A549 (cell line): ENCODE data around the gene GAN.

Source experiments
- CEBPB ChIP-seq, 2 experiments: fragments of >200 bp in 1 of 2; sonication (Bioruptor Twin) in 1 of 2; formaldehyde crosslinking in 1 of 2; IDR thresholded peaks; 2 replicates each; pipeline ENCODE4 v1.6.1; 2012 to 2016
- EP300 ChIP-seq, 2 experiments: fragments of >200 bp; sonication (Bioruptor Twin); formaldehyde crosslinking; IDR thresholded peaks; 2 replicates in 1 of 2; 3 replicates in 1 of 2; pipeline ENCODE4 v1.6.1; 2016 to 2017
- POLR2A ChIP-seq: IDR thresholded peaks from 2 replicates; pipeline ENCODE4 v1.6.1; 2012; ENCODE audit warnings: mild to moderate bottlenecking, low read length
- RFX5 ChIP-seq: fragments of 450-650 bp; IDR thresholded peaks from 2 replicates; pipeline ENCODE4 v1.7.1; 2014; ENCODE audit warnings: antibody characterized with exemption, mild to moderate bottlenecking, moderate library complexity
- TP53 ChIP-seq: fragments of 250-450 bp; sonication (Bioruptor Pico); IDR thresholded peaks from 2 replicates; pipeline ENCODE4 v1.5.0; 2021; ENCODE audit warnings: mild to moderate bottlenecking, moderate library complexity
- TF ChIP-seq, protein P1 (sequence below): fragments of >200 bp; sonication (Bioruptor Twin); formaldehyde crosslinking; IDR thresholded peaks from 3 replicates; pipeline ENCODE4 v1.5.1; 2016
- TF ChIP-seq, protein P2 (sequence below): IDR thresholded peaks from 2 replicates; pipeline ENCODE4 v1.6.1; 2012
- TF ChIP-seq, protein P3 (sequence below): IDR thresholded peaks from 2 replicates; pipeline ENCODE4 v1.6.1; 2012

DNA sequence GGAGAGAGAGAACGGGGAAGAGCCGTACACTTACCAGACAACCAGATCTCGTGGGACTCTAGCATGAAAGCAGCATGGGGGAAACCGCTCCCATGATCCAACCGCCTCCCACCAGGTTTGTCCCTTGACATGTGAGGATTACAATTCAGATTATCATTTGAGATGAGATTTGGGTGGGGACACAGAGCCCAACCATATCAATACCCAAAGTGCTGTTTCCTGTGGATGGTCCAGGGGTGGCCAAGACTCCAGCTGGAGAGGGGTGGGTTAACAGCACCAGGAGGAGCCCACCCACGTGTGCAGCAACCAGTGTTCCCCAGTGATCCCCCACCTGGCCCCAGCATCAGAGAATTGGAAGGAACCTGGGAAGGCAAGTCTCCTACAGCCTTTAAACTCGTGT, 79.7 kb downstream of the GAN start:
- no peak for TF ChIP-seq EP300 (IDR thresholded peaks at IDR 0.05)
- TF ChIP-seq, protein P1, sequence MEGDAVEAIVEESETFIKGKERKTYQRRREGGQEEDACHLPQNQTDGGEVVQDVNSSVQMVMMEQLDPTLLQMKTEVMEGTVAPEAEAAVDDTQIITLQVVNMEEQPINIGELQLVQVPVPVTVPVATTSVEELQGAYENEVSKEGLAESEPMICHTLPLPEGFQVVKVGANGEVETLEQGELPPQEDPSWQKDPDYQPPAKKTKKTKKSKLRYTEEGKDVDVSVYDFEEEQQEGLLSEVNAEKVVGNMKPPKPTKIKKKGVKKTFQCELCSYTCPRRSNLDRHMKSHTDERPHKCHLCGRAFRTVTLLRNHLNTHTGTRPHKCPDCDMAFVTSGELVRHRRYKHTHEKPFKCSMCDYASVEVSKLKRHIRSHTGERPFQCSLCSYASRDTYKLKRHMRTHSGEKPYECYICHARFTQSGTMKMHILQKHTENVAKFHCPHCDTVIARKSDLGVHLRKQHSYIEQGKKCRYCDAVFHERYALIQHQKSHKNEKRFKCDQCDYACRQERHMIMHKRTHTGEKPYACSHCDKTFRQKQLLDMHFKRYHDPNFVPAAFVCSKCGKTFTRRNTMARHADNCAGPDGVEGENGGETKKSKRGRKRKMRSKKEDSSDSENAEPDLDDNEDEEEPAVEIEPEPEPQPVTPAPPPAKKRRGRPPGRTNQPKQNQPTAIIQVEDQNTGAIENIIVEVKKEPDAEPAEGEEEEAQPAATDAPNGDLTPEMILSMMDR, result no peak
- no peak for TF ChIP-seq RFX5
- TF ChIP-seq, protein P2, sequence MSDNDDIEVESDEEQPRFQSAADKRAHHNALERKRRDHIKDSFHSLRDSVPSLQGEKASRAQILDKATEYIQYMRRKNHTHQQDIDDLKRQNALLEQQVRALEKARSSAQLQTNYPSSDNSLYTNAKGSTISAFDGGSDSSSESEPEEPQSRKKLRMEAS, result no peak
- TF ChIP-seq POLR2A, result no peak
- TF ChIP-seq CEBPB (IDR thresholded peaks at IDR 0.05), result no peak
- no peak for TF ChIP-seq TP53 (CRISPR knock-in tag)
- TF ChIP-seq, protein P3, sequence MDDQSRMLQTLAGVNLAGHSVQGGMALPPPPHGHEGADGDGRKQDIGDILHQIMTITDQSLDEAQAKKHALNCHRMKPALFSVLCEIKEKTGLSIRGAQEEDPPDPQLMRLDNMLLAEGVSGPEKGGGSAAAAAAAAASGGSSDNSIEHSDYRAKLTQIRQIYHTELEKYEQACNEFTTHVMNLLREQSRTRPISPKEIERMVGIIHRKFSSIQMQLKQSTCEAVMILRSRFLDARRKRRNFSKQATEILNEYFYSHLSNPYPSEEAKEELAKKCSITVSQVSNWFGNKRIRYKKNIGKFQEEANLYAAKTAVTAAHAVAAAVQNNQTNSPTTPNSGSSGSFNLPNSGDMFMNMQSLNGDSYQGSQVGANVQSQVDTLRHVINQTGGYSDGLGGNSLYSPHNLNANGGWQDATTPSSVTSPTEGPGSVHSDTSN, result no peak
